Calu3 (cell line): Measurements from ENCODE around the gene INHBC. TPM values are rescaled to one million over a fixed set of nuclear protein-coding genes. Genes with fewer than 3 reads are reported as not detected.
A peak's percentile ranks its signal among the peaks of the same experiment; 100 is the strongest.

Experiments used
- BruUV-seq: library from RNA; stranded (reverse); fragments of 400-500 nt; replicated peaks from 2 replicates; lab custom pipeline; 2021; lab: Mats Ljungman, UMichigan
- CTCF ChIA-PET: fragments of 300-600 bp; sonication (Branson Sonifier 250); formaldehyde crosslinking; loops from one replicate; lab custom pipeline; 2022; ENCODE audit warnings: antibody characterized with exemption; lab: Charles Lee
- DNase-seq: peaks from one replicate; pipeline ENCODE4 v3.0.0; 2022
- H3K27ac Mint-ChIP-seq: one replicate; pipeline ENCODE4 v1.8.0; 2022; ENCODE audit warnings: mixed read lengths; ENCODE audit not compliant: unreplicated experiment
- H3K27me3 Mint-ChIP-seq: one replicate; pipeline ENCODE4 v1.8.0; 2022; ENCODE audit warnings: mixed read lengths; ENCODE audit not compliant: unreplicated experiment
- H3K36me3 Mint-ChIP-seq: one replicate; pipeline ENCODE4 v1.8.0; 2022; ENCODE audit warnings: mild to moderate bottlenecking, moderate library complexity, mixed read lengths; ENCODE audit not compliant: insufficient read depth, unreplicated experiment
- H3K4me1 Mint-ChIP-seq: one replicate; pipeline ENCODE4 v1.8.0; 2022; ENCODE audit warnings: mild to moderate bottlenecking, low read depth, mixed read lengths; ENCODE audit not compliant: unreplicated experiment
- H3K4me3 Mint-ChIP-seq: one replicate; pipeline ENCODE4 v1.8.0; 2022; ENCODE audit warnings: mild to moderate bottlenecking, low read depth, moderate library complexity, mixed read lengths; ENCODE audit not compliant: unreplicated experiment
- H3K9me3 Mint-ChIP-seq: one replicate; pipeline ENCODE4 v1.8.0; 2022; ENCODE audit warnings: low read depth, mixed read lengths; ENCODE audit not compliant: unreplicated experiment
- CTCF ChIP-seq: fragments of 200-600 bp; IDR thresholded peaks from one replicate; pipeline ENCODE4 v1.8.0; 2022; ENCODE audit warnings: antibody characterized with exemption; ENCODE audit not compliant: unreplicated experiment
- intact Hi-C: fragments of 100-400 bp; cut with micrococcal nuclease; formaldehyde crosslinking; loops from one replicate; pipeline ENCODE4 v1.10.0; 2022; ENCODE audit not compliant: unreplicated experiment
- total RNA-seq: library from RNA; stranded (reverse); gene quantifications from 2 replicates; pipeline ENCODE4 v1.2.3, GENCODE V29; 2022

The INHBC gene
- total RNA-seq, 1 experiment from 2014 or later: not detected

GRCh38 chr12:57473392-57473791 is 38.8 kb downstream of the INHBC start:
- peaks cover 100% of the 10 kb centered on the region for H3K27me3 Mint-ChIP-seq
- H3K4me1 Mint-ChIP-seq: peaks cover 20% of the 10 kb centered on the region
- H3K9me3 Mint-ChIP-seq: no peaks in the 10 kb centered on the region
- CTCF ChIA-PET: interaction anchor here (0.7 to 1.5 kb wide), 2 partner anchors 15 to 19 kb away, joined by 3 to 6 read pairs; partner anchors contain the start of gene GLI1
- intact Hi-C loops: no loop called here
- BruUV-seq: no TSS peak
- no peak for DNase-seq
- H3K4me3 Mint-ChIP-seq: no peak overlapping the region
- no peak for TF ChIP-seq CTCF
- H3K36me3 Mint-ChIP-seq: no peaks in the 10 kb centered on the region
- no peak overlapping the region for H3K27ac Mint-ChIP-seq

- BruUV-seq: no TSS peak
- DNase-seq: no peak
- TF ChIP-seq CTCF: no peak
- Mint-ChIP-seq H3K27ac (no peak overlapping the region), H3K4me3 (no peak overlapping the region), H3K36me3 (no peaks in the 10 kb centered on the region), H3K27me3 (peaks cover 100% of the 10 kb centered on the region), H3K9me3 (no peaks in the 10 kb centered on the region), H3K4me1 (peaks cover 23% of the 10 kb centered on the region)
- intact Hi-C loops: no loop called here
- CTCF ChIA-PET: interaction anchor here (0.7 to 1.5 kb wide), 2 partner anchors 15 to 20 kb away, joined by 3 to 6 read pairs; partner anchors contain the start of gene GLI1
Measured at GRCh38 chr12:57473886-57474285, 39.3 kb downstream of the INHBC start.

GRCh38 chr12:57474430-57474829 is 39.8 kb downstream of the INHBC start:
- CTCF ChIA-PET: interaction anchor here (0.6 to 1.5 kb wide), 2 partner anchors 16 to 22 kb away, joined by 3 to 6 read pairs; partner anchors contain the start of gene GLI1
- no peak for TF ChIP-seq CTCF
- intact Hi-C loops: no loop called here
- no TSS peak for BruUV-seq
- Mint-ChIP-seq H3K27ac (no peak overlapping the region), H3K4me1 (peaks cover 26% of the 10 kb centered on the region), H3K27me3 (peaks cover 100% of the 10 kb centered on the region), H3K4me3 (peak overlapping the region; percentile 4), H3K9me3 (no peaks in the 10 kb centered on the region), H3K36me3 (no peaks in the 10 kb centered on the region)
- no peak for DNase-seq

GRCh38 chr12:57474862-57475261 is 40.3 kb downstream of the INHBC start:
- peak overlapping the region; percentile 4 for H3K4me3 Mint-ChIP-seq
- BruUV-seq: no TSS peak
- CTCF ChIA-PET: interaction anchor here (0.6 kb wide), 1 partner anchor 22 kb away, joined by 3 read pairs; no protein-coding TSS in a partner anchor
- no peak for DNase-seq
- no peaks in the 10 kb centered on the region for H3K9me3 Mint-ChIP-seq
- H3K4me1 Mint-ChIP-seq: peaks cover 30% of the 10 kb centered on the region
- intact Hi-C loops: no loop called here
- no peak for TF ChIP-seq CTCF
- H3K36me3 Mint-ChIP-seq: no peaks in the 10 kb centered on the region
- no peak overlapping the region for H3K27ac Mint-ChIP-seq
- H3K27me3 Mint-ChIP-seq: peaks cover 100% of the 10 kb centered on the region
